Transverse colon (tissue), 3 donors: ENCODE measurements around the gene TSPAN9.

Experiments
- POLR2A ChIP-seq: fragments of 450-650 bp; IDR thresholded peaks from one replicate; pipeline ENCODE4 v1.6.1; 2016; ENCODE audit warnings: antibody characterized with exemption, mild to moderate bottlenecking, moderate library complexity
- TF ChIP-seq, protein P1 (sequence below), 5 experiments: fragments of 200-600 bp in 3 of 5; fragments of 450-650 bp in 2 of 5; sonication (generic) in 3 of 5; IDR thresholded peaks; 1 replicate in 2 of 5; 2 replicates in 3 of 5; pipeline ENCODE4 v1.5.1; 2016 to 2017; ENCODE audit warnings: antibody characterized with exemption in 5 of 5, inconsistent platforms in 3 of 5, mild to moderate bottlenecking in 2 of 5, moderate library complexity in 1 of 5

DNA sequence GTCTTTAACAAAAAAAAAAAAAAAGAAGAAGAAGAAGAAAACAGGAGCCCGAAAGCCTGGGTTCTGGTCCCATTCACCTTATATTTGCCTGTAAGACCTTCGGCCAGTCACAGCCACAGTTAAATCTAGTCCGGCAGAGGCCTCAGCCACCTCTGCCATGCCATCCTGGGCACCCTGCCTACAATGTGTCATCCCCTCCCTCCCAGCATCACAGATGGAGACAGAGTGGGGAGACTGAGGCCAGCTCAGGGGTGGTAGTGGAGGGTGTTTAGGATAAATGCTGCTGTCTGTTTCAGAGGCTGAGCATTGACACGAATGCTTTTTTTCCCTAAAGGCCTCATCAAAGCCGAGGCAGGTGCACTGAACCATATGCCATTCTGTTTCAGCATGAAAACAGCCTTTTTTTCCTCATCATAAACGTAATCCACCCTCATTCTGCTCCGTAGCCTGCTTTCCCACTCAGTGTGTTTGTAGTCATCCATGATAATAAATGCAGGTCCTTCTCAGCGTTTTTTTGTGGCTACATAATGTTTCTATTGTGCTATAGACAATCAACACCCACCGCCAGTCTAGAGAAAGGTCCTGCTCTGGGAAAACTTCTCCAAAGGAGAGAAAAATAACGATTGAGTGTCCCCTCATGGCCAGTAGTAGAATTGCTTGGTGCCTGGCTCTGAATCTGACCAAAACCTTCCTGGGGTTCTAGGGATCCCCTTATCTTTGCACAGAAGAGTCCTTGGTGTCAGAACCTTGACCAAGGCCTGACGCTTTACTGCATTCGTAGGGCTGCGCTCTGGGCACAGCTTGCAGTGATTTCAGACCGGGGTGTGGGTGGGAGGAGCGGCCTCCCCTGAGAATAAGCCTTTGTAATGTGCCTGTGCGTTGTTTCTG lies 41.1 kb upstream of the TSPAN9 start:
- TF ChIP-seq, protein P1, sequence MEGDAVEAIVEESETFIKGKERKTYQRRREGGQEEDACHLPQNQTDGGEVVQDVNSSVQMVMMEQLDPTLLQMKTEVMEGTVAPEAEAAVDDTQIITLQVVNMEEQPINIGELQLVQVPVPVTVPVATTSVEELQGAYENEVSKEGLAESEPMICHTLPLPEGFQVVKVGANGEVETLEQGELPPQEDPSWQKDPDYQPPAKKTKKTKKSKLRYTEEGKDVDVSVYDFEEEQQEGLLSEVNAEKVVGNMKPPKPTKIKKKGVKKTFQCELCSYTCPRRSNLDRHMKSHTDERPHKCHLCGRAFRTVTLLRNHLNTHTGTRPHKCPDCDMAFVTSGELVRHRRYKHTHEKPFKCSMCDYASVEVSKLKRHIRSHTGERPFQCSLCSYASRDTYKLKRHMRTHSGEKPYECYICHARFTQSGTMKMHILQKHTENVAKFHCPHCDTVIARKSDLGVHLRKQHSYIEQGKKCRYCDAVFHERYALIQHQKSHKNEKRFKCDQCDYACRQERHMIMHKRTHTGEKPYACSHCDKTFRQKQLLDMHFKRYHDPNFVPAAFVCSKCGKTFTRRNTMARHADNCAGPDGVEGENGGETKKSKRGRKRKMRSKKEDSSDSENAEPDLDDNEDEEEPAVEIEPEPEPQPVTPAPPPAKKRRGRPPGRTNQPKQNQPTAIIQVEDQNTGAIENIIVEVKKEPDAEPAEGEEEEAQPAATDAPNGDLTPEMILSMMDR (IDR thresholded peaks at IDR 0.05) = peak in 1 of 5 experiments; percentile 6
- TF ChIP-seq POLR2A = no peak
